ENCODE measurements around the gene SLIT3.

The SLIT3 gene

DNA sequence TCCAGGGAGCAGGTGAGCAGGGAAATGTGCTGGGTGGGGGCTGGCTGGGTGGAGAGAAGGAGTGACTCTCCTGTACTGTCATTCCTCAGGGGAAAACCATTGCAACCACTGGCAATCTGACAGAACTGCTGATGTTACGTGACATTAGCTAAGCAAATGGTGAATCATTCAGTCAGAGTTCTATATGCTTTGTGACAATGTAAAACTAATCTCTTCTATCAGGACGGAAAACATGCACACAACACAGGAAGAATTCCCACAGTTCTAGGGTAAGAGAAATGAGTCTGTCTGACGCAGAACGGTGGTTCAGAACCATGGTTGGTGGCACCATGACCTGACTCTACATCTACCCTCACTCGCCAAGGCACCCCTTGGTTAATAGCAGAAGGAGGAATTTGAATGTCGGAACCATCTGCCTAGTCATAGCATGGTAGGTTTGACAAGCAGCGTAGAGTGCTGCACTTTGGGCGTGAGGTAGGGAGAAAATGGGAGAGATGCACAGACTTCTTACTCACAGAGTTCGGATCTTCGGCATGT is 478.1 kb downstream of the SLIT3 start:
- H3K79me2 ChIP-seq (ENCODE audit: insufficient read depth, low read length), result no peaks in the 10 kb centered on the region
- TF ChIP-seq, protein P1, sequence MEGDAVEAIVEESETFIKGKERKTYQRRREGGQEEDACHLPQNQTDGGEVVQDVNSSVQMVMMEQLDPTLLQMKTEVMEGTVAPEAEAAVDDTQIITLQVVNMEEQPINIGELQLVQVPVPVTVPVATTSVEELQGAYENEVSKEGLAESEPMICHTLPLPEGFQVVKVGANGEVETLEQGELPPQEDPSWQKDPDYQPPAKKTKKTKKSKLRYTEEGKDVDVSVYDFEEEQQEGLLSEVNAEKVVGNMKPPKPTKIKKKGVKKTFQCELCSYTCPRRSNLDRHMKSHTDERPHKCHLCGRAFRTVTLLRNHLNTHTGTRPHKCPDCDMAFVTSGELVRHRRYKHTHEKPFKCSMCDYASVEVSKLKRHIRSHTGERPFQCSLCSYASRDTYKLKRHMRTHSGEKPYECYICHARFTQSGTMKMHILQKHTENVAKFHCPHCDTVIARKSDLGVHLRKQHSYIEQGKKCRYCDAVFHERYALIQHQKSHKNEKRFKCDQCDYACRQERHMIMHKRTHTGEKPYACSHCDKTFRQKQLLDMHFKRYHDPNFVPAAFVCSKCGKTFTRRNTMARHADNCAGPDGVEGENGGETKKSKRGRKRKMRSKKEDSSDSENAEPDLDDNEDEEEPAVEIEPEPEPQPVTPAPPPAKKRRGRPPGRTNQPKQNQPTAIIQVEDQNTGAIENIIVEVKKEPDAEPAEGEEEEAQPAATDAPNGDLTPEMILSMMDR (IDR thresholded peaks at IDR 0.05; ENCODE audit: insufficient read depth, low read length, poor library complexity, severe bottlenecking), result no peak
- TF ChIP-seq EZH2phosphoT487 (conservative IDR thresholded peaks at IDR 0.05; ENCODE audit: low read length), result no peak
- no peak overlapping the region for H2AFZ ChIP-seq (ENCODE audit: low read depth, low read length, severe bottlenecking)
- H4K20me1 ChIP-seq (ENCODE audit: low read depth, low read length), result no peaks in the 10 kb centered on the region
- no peaks in the 10 kb centered on the region for H3K9me3 ChIP-seq (ENCODE audit: insufficient read depth, low read length)
- H3K4me2 ChIP-seq (ENCODE audit: low read depth, low read length, poor library complexity, severe bottlenecking), result no peak overlapping the region
- no peak overlapping the region for H3K4me3 ChIP-seq (ENCODE audit: insufficient read depth, low read length, poor library complexity, severe bottlenecking)
- H3K36me3 ChIP-seq (ENCODE audit: low read length), result no peaks in the 10 kb centered on the region
- no peaks in the 10 kb centered on the region for H3K9me2 ChIP-seq (replicated peaks; ENCODE audit: insufficient read depth, low read length)
- no peaks in the 10 kb centered on the region for H3K27me3 ChIP-seq (ENCODE audit: low read length)
- H3K27ac ChIP-seq (ENCODE audit: low read depth, low read length), result no peak overlapping the region
- no peak overlapping the region for H3K9ac ChIP-seq (ENCODE audit: low read length)
- H3F3A ChIP-seq (ENCODE audit: insufficient read depth), result no peaks in the 10 kb centered on the region

DNA sequence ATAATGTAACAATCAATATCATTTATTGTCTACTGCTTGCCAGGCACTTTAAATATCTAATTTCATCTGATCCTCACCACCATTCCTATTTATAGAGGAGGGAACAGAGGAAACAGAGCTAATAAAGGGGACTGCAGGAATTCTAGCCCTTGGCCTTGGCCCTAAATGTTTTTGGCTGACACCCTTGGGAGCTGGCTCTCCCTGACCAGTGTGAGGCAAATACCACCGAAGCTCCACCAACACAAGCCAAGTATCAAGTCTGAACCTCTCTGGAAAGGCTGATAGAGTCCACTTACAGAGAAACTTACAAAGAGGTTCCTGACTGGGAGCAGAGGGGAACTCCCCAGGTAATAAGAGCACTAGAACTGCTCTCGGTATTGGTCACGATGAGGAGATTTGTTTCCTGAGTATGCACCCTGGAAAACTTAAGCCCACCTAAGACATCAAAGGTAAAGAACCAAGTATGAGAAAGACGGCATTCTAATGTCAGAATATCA is 478.6 kb downstream of the SLIT3 start:
- no peak overlapping the region for H3K4me3 ChIP-seq (ENCODE audit: insufficient read depth, low read length, poor library complexity, severe bottlenecking)
- H3K27ac ChIP-seq (ENCODE audit: low read depth, low read length), result no peak overlapping the region
- H3K9me2 ChIP-seq (replicated peaks; ENCODE audit: insufficient read depth, low read length), result no peaks in the 10 kb centered on the region
- H3K79me2 ChIP-seq (ENCODE audit: insufficient read depth, low read length), result no peaks in the 10 kb centered on the region
- no peaks in the 10 kb centered on the region for H4K20me1 ChIP-seq (ENCODE audit: low read depth, low read length)
- no peak overlapping the region for H3K4me2 ChIP-seq (ENCODE audit: low read depth, low read length, poor library complexity, severe bottlenecking)
- no peaks in the 10 kb centered on the region for H3K9me3 ChIP-seq (ENCODE audit: insufficient read depth, low read length)
- no peak overlapping the region for H2AFZ ChIP-seq (ENCODE audit: low read depth, low read length, severe bottlenecking)
- no peaks in the 10 kb centered on the region for H3K36me3 ChIP-seq (ENCODE audit: low read length)
- no peak overlapping the region for H3K9ac ChIP-seq (ENCODE audit: low read length)
- TF ChIP-seq EZH2phosphoT487 (conservative IDR thresholded peaks at IDR 0.05; ENCODE audit: low read length), result no peak
- TF ChIP-seq, protein P1 (IDR thresholded peaks at IDR 0.05; ENCODE audit: insufficient read depth, low read length, poor library complexity, severe bottlenecking), result no peak
- H3K27me3 ChIP-seq (ENCODE audit: low read length), result no peaks in the 10 kb centered on the region
- no peaks in the 10 kb centered on the region for H3F3A ChIP-seq (ENCODE audit: insufficient read depth)

DNA sequence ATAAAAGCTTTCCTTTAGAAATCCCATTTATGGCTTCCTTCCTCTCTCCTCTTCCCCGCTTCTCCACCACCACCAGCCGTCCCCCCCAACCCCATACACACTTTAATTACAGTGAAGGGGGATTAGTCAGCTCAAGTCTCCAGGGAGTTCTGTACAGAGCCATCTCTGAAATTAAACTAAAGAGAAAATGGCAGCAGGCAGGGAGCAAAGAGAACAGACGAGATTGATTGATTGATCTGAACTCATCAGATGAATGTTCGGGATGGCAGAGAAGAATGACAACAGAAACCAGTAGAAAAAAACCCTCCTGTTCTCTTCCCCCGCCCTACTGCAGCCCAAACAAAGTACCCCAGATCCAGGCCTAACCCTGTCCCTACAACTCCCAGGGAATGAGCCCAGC is 480.1 kb downstream of the SLIT3 start:
- H3K27me3 ChIP-seq (ENCODE audit: low read length), result no peaks in the 10 kb centered on the region
- no peaks in the 10 kb centered on the region for H3K9me3 ChIP-seq (ENCODE audit: insufficient read depth, low read length)
- no peaks in the 10 kb centered on the region for H3F3A ChIP-seq (ENCODE audit: insufficient read depth)
- H3K4me2 ChIP-seq (ENCODE audit: low read depth, low read length, poor library complexity, severe bottlenecking), result no peak overlapping the region
- no peaks in the 10 kb centered on the region for H3K36me3 ChIP-seq (ENCODE audit: low read length)
- no peak for TF ChIP-seq EZH2phosphoT487 (conservative IDR thresholded peaks at IDR 0.05; ENCODE audit: low read length)
- TF ChIP-seq, protein P1 (IDR thresholded peaks at IDR 0.05; ENCODE audit: insufficient read depth, low read length, poor library complexity, severe bottlenecking), result no peak
- H2AFZ ChIP-seq (ENCODE audit: low read depth, low read length, severe bottlenecking), result no peak overlapping the region
- H3K9ac ChIP-seq (ENCODE audit: low read length), result no peak overlapping the region
- no peaks in the 10 kb centered on the region for H3K79me2 ChIP-seq (ENCODE audit: insufficient read depth, low read length)
- no peak overlapping the region for H3K27ac ChIP-seq (ENCODE audit: low read depth, low read length)
- H3K4me3 ChIP-seq (ENCODE audit: insufficient read depth, low read length, poor library complexity, severe bottlenecking), result no peak overlapping the region
- no peaks in the 10 kb centered on the region for H3K9me2 ChIP-seq (replicated peaks; ENCODE audit: insufficient read depth, low read length)
- no peaks in the 10 kb centered on the region for H4K20me1 ChIP-seq (ENCODE audit: low read depth, low read length)

Measured in SU-DHL-6 (cell line).